ENCODE measurements around the gene CHRNB1.
"Not testable (repeated sequence)": the region's sequence is repeated elsewhere in the genome, so short reads cannot be mapped to it uniquely, and the experiment has no call there.

Gene CHRNB1

GRCh38 chr17:7471729-7472128 is 26.9 kb downstream of the CHRNB1 start:
- TF ChIP-seq, protein P1, sequence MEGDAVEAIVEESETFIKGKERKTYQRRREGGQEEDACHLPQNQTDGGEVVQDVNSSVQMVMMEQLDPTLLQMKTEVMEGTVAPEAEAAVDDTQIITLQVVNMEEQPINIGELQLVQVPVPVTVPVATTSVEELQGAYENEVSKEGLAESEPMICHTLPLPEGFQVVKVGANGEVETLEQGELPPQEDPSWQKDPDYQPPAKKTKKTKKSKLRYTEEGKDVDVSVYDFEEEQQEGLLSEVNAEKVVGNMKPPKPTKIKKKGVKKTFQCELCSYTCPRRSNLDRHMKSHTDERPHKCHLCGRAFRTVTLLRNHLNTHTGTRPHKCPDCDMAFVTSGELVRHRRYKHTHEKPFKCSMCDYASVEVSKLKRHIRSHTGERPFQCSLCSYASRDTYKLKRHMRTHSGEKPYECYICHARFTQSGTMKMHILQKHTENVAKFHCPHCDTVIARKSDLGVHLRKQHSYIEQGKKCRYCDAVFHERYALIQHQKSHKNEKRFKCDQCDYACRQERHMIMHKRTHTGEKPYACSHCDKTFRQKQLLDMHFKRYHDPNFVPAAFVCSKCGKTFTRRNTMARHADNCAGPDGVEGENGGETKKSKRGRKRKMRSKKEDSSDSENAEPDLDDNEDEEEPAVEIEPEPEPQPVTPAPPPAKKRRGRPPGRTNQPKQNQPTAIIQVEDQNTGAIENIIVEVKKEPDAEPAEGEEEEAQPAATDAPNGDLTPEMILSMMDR (conservative IDR thresholded peaks at IDR 0.05): no peak
- no peak overlapping the region for H3K27ac ChIP-seq

DNA sequence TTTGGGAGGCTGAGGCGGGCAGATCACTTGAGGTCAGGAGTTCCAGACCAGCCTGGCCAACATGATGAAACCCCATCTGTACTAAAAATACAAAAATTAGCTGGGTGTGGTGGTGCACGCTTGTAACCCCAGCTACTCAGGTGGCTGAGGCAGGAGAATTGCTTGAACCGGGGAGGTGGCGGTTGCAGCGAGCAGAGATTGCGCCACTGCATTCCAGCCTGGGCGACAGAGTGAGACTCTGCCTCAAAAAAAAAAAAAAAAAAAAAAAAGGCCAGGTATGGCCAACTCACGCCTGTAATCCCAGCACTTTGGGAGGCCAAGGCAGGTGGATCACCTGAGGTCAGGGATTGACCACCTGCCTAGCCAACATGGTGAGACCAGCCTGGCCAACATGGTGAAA is 29.9 kb downstream of the CHRNB1 start:
- H3K27ac ChIP-seq: not testable (repeated sequence)

DNA sequence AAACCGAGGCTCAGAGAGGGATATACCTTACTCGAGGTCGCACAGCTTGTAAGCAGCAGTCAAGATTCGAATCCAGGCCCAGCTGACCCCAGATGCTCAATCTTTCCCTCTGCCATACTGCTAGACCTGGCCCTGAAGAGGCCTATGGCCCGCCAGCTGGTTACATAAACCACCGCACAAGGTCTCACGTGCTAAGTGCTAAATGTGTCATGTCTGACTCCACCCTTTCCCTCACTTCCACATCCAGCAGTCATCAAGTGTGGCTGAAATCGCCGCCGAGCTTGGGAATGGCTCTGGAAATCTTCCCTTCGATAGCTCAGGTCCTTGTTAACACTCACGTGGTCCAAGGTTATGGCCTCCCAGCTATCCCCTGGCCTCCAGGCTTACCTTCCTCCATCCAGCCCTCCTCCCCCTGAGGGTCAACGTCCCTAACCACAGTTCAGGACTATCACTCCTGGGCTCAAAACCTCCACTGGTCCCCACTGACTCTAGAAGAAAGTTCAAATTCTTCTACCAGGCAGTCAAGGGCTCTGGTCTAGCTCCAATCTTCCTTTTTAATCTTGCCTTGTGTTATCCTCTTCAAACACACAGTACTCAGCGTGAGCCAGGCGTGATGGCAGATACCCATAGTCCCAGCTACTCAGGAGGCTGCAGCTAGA is 31.0 kb downstream of the CHRNB1 start:
- TF ChIP-seq, protein P1 (conservative IDR thresholded peaks at IDR 0.05): no peak
- no peak overlapping the region for H3K27ac ChIP-seq

DNA sequence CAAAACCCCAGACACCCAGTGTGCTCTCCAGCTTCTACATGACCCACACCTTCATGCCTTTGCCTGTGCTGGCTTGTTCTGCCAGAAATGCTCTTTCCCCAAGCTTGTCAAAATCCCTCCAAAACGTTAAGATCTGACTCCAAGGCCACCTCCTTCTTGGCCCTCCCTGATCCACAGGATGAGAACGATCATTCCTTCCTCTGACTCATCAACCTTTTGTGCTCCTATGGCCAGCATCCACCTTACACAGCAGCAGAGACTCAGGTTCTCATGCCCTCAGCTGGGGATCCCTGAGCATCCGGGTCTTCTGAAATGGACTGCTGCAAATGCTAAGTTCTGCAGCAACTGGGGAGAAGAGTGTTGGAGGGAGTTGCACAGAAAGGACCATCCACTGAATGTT is 31.6 kb downstream of the CHRNB1 start:
- TF ChIP-seq, protein P1 (conservative IDR thresholded peaks at IDR 0.05): no peak
- no peak overlapping the region for H3K27ac ChIP-seq

DNA sequence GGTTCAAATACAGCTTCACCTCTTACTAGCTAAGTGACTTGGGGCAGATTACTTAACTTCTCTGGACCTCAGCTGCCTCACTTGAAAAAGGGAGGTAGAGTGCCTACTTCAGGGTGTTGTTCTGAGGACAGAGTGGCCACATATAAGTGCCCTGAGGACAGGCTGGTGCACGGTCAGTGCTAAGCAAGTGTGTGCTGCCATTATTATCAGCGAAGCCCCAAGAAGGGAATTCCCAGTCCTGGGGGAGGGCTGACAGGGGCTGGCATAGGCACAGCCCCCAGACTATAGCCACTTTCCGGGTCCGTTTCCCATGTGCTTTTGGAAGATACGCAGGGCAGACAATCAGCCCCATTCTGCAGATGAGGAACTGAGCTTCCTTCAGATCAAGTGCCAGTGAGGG is 32.1 kb downstream of the CHRNB1 start:
- no peak overlapping the region for H3K27ac ChIP-seq
- TF ChIP-seq, protein P1 (conservative IDR thresholded peaks at IDR 0.05): no peak

DNA sequence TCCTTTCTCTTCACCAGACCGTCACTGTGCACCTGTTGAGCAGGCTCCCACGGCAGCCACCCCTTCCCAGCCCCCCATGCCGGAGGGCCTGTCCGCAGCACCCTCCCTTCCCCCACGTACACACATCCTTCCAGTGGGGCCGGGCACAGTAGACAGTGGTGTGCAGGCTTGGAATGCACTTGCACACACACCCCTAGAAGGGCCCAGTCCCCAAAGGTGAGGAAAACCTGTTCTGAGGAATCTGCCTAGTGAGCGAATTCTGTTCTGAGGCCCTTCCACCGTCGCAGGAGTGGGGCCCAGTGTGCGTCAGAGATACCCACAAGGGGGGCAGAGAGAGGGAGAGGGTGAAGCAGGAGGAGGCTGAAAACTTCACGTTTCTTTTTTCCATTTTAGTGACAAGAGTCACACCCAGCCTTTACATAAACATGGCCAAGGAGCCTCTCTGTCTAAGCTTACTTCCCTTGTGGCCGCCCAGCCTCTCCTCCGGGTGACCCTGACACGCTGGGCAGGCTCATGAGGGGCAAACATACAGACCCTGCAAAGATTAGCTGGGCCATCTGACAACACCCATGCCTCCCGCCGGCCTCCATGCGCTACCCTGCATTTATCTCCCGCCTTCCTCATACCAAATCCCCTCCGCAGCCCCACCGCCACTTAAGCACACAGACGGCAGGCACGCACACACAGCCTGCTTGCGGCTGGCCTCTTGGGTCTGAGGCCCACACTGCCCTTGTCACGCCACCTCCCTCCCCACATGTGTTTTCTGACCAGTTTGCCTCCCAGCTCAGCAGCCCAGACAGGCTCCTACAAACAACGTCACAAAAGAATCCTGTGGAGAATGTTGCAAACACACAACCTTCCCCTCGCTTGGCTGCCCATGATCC is 32.8 kb downstream of the CHRNB1 start:
- TF ChIP-seq, protein P1 (conservative IDR thresholded peaks at IDR 0.05): no peak
- no peak overlapping the region for H3K27ac ChIP-seq

GRCh38 chr17:7478276-7479212 is 33.7 kb downstream of the CHRNB1 start:
- TF ChIP-seq, protein P1 (conservative IDR thresholded peaks at IDR 0.05): no peak
- H3K27ac ChIP-seq: peak overlapping the region; percentile 87
